ENCODE results near the gene PLB1.

PLB1 gene

GRCh38 chr2:28513097-28513496 is 17.2 kb downstream of the PLB1 start:
- Histone ChIP-seq H3K27me3 (ENCODE audit: control insufficient read depth in 3 of 3, insufficient read depth in 3 of 3, low read depth in 1 of 3, low read length in 3 of 3) (peaks cover 0 to 10% (median 0%) of the 10 kb centered on the region in 3 experiments), H3K79me1 (ENCODE audit: low read depth, low read length) (no peaks in the 10 kb centered on the region), H3K36me3 (replicated peaks in 1 of 2; ENCODE audit: control insufficient read depth in 2 of 2, insufficient read depth in 2 of 2, low read length in 2 of 2) (no peaks in the 10 kb centered on the region), H3K18ac (ENCODE audit: low read length) (no peak overlapping the region), H3K9me3 (replicated peaks in 1 of 2; ENCODE audit: control insufficient read depth in 2 of 2, insufficient read depth in 1 of 2, low read depth in 1 of 2, low read length in 2 of 2) (peaks cover 6 to 7% of the 10 kb centered on the region in 2 donors), H4K91ac (ENCODE audit: low read depth, low read length, poor library complexity) (no peak overlapping the region), H3K9ac (ENCODE audit: low read depth, low read length, poor library complexity) (no peak overlapping the region), H4K8ac (ENCODE audit: low read depth, low read length) (no peak overlapping the region), H3K23ac (ENCODE audit: low read depth, low read length, poor library complexity) (no peak overlapping the region), H3K4me1 (ENCODE audit: control insufficient read depth in 2 of 2, insufficient read depth in 1 of 2, low read depth in 1 of 2, low read length in 2 of 2) (peaks cover 0 to 1% of the 10 kb centered on the region in 2 donors), H2AK5ac (ENCODE audit: low read depth, low read length) (no peak overlapping the region), H2BK15ac (ENCODE audit: low read length) (no peak overlapping the region), H2BK5ac (ENCODE audit: low read length) (no peak overlapping the region), H2AFZ (ENCODE audit: low read length) (no peak overlapping the region), H3K4me2 (ENCODE audit: insufficient read depth, low read length, poor library complexity, severe bottlenecking) (no peak overlapping the region), H2BK12ac (ENCODE audit: low read length) (no peak overlapping the region), H3K14ac (ENCODE audit: low read length) (no peak overlapping the region), H2BK120ac (ENCODE audit: low read depth, low read length) (no peak overlapping the region), H3K4me3 (ENCODE audit: low read length in 2 of 2) (no peak overlapping the region), H3K27ac (replicated peaks; ENCODE audit: low read length) (no peak overlapping the region), H3K4ac (ENCODE audit: low read length) (no peak overlapping the region)
- DNase-seq (ENCODE audit: low spot score) = no peak
- WGBS, 2 donors (ENCODE audit: extremely low coverage in 2 of 2, insufficient read length in 2 of 2, insufficient replicate concordance in 1 of 2) = no CpG with 5 or more reads among the region's 1 CpG

- H3K36me3 ChIP-seq (replicated peaks in 1 of 2; ENCODE audit: control insufficient read depth in 2 of 2, insufficient read depth in 2 of 2, low read length in 2 of 2) = no peaks in the 10 kb centered on the region
- H3K9ac ChIP-seq (ENCODE audit: low read depth, low read length, poor library complexity) = no peak overlapping the region
- H3K23ac ChIP-seq (ENCODE audit: low read depth, low read length, poor library complexity) = no peak overlapping the region
- H2AFZ ChIP-seq (ENCODE audit: low read length) = no peak overlapping the region
- H2BK5ac ChIP-seq (ENCODE audit: low read length) = no peak overlapping the region
- H3K27me3 ChIP-seq (ENCODE audit: control insufficient read depth in 3 of 3, insufficient read depth in 3 of 3, low read depth in 1 of 3, low read length in 3 of 3) = peaks cover 0 to 10% (median 0%) of the 10 kb centered on the region in 3 experiments
- no peaks in the 10 kb centered on the region for H3K79me1 ChIP-seq (ENCODE audit: low read depth, low read length)
- no peak overlapping the region for H4K91ac ChIP-seq (ENCODE audit: low read depth, low read length, poor library complexity)
- H3K27ac ChIP-seq (replicated peaks; ENCODE audit: low read length) = no peak overlapping the region
- H3K4me2 ChIP-seq (ENCODE audit: insufficient read depth, low read length, poor library complexity, severe bottlenecking) = no peak overlapping the region
- H4K8ac ChIP-seq (ENCODE audit: low read depth, low read length) = no peak overlapping the region
- H3K14ac ChIP-seq (ENCODE audit: low read length) = no peak overlapping the region
- peaks cover 3 to 7% of the 10 kb centered on the region in 2 donors for H3K9me3 ChIP-seq (replicated peaks in 1 of 2; ENCODE audit: control insufficient read depth in 2 of 2, insufficient read depth in 1 of 2, low read depth in 1 of 2, low read length in 2 of 2)
- no peak for DNase-seq (ENCODE audit: low spot score)
- H2BK120ac ChIP-seq (ENCODE audit: low read depth, low read length) = no peak overlapping the region
- no peaks in the 10 kb centered on the region for H3K4me1 ChIP-seq (ENCODE audit: control insufficient read depth in 2 of 2, insufficient read depth in 1 of 2, low read depth in 1 of 2, low read length in 2 of 2)
- no CpG with 5 or more reads among the region's 5 CpGs for WGBS, 2 donors (ENCODE audit: extremely low coverage in 2 of 2, insufficient read length in 2 of 2, insufficient replicate concordance in 1 of 2)
- no peak overlapping the region for H2BK15ac ChIP-seq (ENCODE audit: low read length)
- H2BK12ac ChIP-seq (ENCODE audit: low read length) = no peak overlapping the region
- H3K18ac ChIP-seq (ENCODE audit: low read length) = peak overlapping the region; percentile 19
- no peak overlapping the region for H2AK5ac ChIP-seq (ENCODE audit: low read depth, low read length)
- H3K4me3 ChIP-seq (ENCODE audit: low read length in 2 of 2) = no peak overlapping the region
- H3K4ac ChIP-seq (ENCODE audit: low read length) = peak overlapping the region; percentile 20
Observed at GRCh38 chr2:28515176-28515751, 19.4 kb downstream of the PLB1 start.

- DNase-seq (ENCODE audit: low spot score) = no peak
- H3K9ac ChIP-seq (ENCODE audit: low read depth, low read length, poor library complexity) = no peak overlapping the region
- no peak overlapping the region for H2AK5ac ChIP-seq (ENCODE audit: low read depth, low read length)
- H3K14ac ChIP-seq (ENCODE audit: low read length) = no peak overlapping the region
- no peak overlapping the region for H3K18ac ChIP-seq (ENCODE audit: low read length)
- H4K8ac ChIP-seq (ENCODE audit: low read depth, low read length) = no peak overlapping the region
- H2AFZ ChIP-seq (ENCODE audit: low read length) = no peak overlapping the region
- H2BK15ac ChIP-seq (ENCODE audit: low read length) = no peak overlapping the region
- no peak overlapping the region for H3K4ac ChIP-seq (ENCODE audit: low read length)
- H3K27ac ChIP-seq (replicated peaks; ENCODE audit: low read length) = no peak overlapping the region
- H3K4me2 ChIP-seq (ENCODE audit: insufficient read depth, low read length, poor library complexity, severe bottlenecking) = no peak overlapping the region
- no peak overlapping the region for H3K4me3 ChIP-seq (ENCODE audit: low read length in 2 of 2)
- no peak overlapping the region for H2BK5ac ChIP-seq (ENCODE audit: low read length)
- peaks cover 0 to 2% of the 10 kb centered on the region in 2 donors for H3K4me1 ChIP-seq (ENCODE audit: control insufficient read depth in 2 of 2, insufficient read depth in 1 of 2, low read depth in 1 of 2, low read length in 2 of 2)
- H4K91ac ChIP-seq (ENCODE audit: low read depth, low read length, poor library complexity) = no peak overlapping the region
- whole genome bisulfite sequencing, 2 donors (ENCODE audit: extremely low coverage in 2 of 2, insufficient read length in 2 of 2, insufficient replicate concordance in 1 of 2) = no CpG with 5 or more reads among the region's 1 CpG
- no peak overlapping the region for H2BK120ac ChIP-seq (ENCODE audit: low read depth, low read length)
- H3K36me3 ChIP-seq (replicated peaks in 1 of 2; ENCODE audit: control insufficient read depth in 2 of 2, insufficient read depth in 2 of 2, low read length in 2 of 2) = no peaks in the 10 kb centered on the region
- H3K9me3 ChIP-seq (replicated peaks in 1 of 2; ENCODE audit: control insufficient read depth in 2 of 2, insufficient read depth in 1 of 2, low read depth in 1 of 2, low read length in 2 of 2) = peaks cover 3 to 7% of the 10 kb centered on the region in 2 donors
- no peaks in the 10 kb centered on the region for H3K79me1 ChIP-seq (ENCODE audit: low read depth, low read length)
- no peak overlapping the region for H3K23ac ChIP-seq (ENCODE audit: low read depth, low read length, poor library complexity)
- H3K27me3 ChIP-seq (ENCODE audit: control insufficient read depth in 3 of 3, insufficient read depth in 3 of 3, low read depth in 1 of 3, low read length in 3 of 3) = peaks cover 0 to 10% (median 0%) of the 10 kb centered on the region in 3 experiments
- H2BK12ac ChIP-seq (ENCODE audit: low read length) = no peak overlapping the region
Observed at GRCh38 chr2:28516430-28516829, 20.6 kb downstream of the PLB1 start.

GRCh38 chr2:28516950-28517349 is 21.1 kb downstream of the PLB1 start:
- no peak overlapping the region for H3K9ac ChIP-seq (ENCODE audit: low read depth, low read length, poor library complexity)
- H3K36me3 ChIP-seq (replicated peaks in 1 of 2; ENCODE audit: control insufficient read depth in 2 of 2, insufficient read depth in 2 of 2, low read length in 2 of 2) = no peaks in the 10 kb centered on the region
- DNase-seq (ENCODE audit: low spot score) = no peak

More at GRCh38 chr2:28516950-28517349, 21.1 kb downstream of the PLB1 start:
- H3K27ac ChIP-seq (replicated peaks; ENCODE audit: low read length) = no peak overlapping the region
- peaks cover 3 to 7% of the 10 kb centered on the region in 2 donors for H3K9me3 ChIP-seq (replicated peaks in 1 of 2; ENCODE audit: control insufficient read depth in 2 of 2, insufficient read depth in 1 of 2, low read depth in 1 of 2, low read length in 2 of 2)
- H2AK5ac ChIP-seq (ENCODE audit: low read depth, low read length) = no peak overlapping the region
- H3K4me1 ChIP-seq (ENCODE audit: control insufficient read depth in 2 of 2, insufficient read depth in 1 of 2, low read depth in 1 of 2, low read length in 2 of 2) = peaks cover 0 to 7% of the 10 kb centered on the region in 2 donors
- H3K18ac ChIP-seq (ENCODE audit: low read length) = no peak overlapping the region
- H3K4me2 ChIP-seq (ENCODE audit: insufficient read depth, low read length, poor library complexity, severe bottlenecking) = no peak overlapping the region
- H4K8ac ChIP-seq (ENCODE audit: low read depth, low read length) = no peak overlapping the region
- no peak overlapping the region for H3K4ac ChIP-seq (ENCODE audit: low read length)
- H2BK120ac ChIP-seq (ENCODE audit: low read depth, low read length) = no peak overlapping the region
- H3K4me3 ChIP-seq (ENCODE audit: low read length in 2 of 2) = no peak overlapping the region
- no peak overlapping the region for H3K23ac ChIP-seq (ENCODE audit: low read depth, low read length, poor library complexity)
- H2BK5ac ChIP-seq (ENCODE audit: low read length) = no peak overlapping the region
- H3K14ac ChIP-seq (ENCODE audit: low read length) = no peak overlapping the region
- H2AFZ ChIP-seq (ENCODE audit: low read length) = no peak overlapping the region
- no peak overlapping the region for H2BK12ac ChIP-seq (ENCODE audit: low read length)
- H3K79me1 ChIP-seq (ENCODE audit: low read depth, low read length) = no peaks in the 10 kb centered on the region
- WGBS, 2 donors (ENCODE audit: extremely low coverage in 2 of 2, insufficient read length in 2 of 2, insufficient replicate concordance in 1 of 2) = no CpG with 5 or more reads among the region's 6 CpGs
- no peak overlapping the region for H4K91ac ChIP-seq (ENCODE audit: low read depth, low read length, poor library complexity)
- H3K27me3 ChIP-seq (ENCODE audit: control insufficient read depth in 3 of 3, insufficient read depth in 3 of 3, low read depth in 1 of 3, low read length in 3 of 3) = peaks cover 0 to 10% (median 0%) of the 10 kb centered on the region in 3 experiments
- no peak overlapping the region for H2BK15ac ChIP-seq (ENCODE audit: low read length)
